GM23338 (cell line): ENCODE results near the gene DNAH10. TPM values are rescaled to one million over a fixed set of nuclear protein-coding genes. Genes with fewer than 3 reads are reported as not detected.

Experiments used
- ATAC-seq: fragments of 200-7000 bp; cut with Tn5 transposase; 3 replicates; pipeline ENCODE4 v1.9.1; 2020
- DNase-seq: peaks from one replicate; pipeline ENCODE4 v3.0.0-alpha.2; 2015; ENCODE audit warnings: low spot score
- H2AFZ ChIP-seq: fragments of 200-600 bp; sonication (generic); 2 replicates; pipeline ENCODE4 v1.8.0; 2016; ENCODE audit warnings: antibody characterized with exemption, mild to moderate bottlenecking, moderate library complexity
- H3F3A ChIP-seq: fragments of 200-600 bp; sonication (generic); replicated peaks from 2 replicates; pipeline ENCODE4 v1.8.0; 2017; ENCODE audit warnings: antibody characterized with exemption, mixed run types, low read depth
- H3K27ac ChIP-seq: fragments of 200-600 bp; sonication (generic); 2 replicates; pipeline ENCODE4 v1.6.1; 2016; ENCODE audit warnings: low read depth
- H3K27me3 ChIP-seq: fragments of 200-600 bp; sonication (generic); 2 replicates; pipeline ENCODE4 v1.8.0; 2016; ENCODE audit warnings: mild to moderate bottlenecking, mixed run types, moderate library complexity; ENCODE audit not compliant: insufficient read depth
- H3K36me3 ChIP-seq: fragments of 200-600 bp; sonication (generic); 2 replicates; pipeline ENCODE4 v1.8.0; 2016; ENCODE audit warnings: mild to moderate bottlenecking; ENCODE audit not compliant: insufficient read depth
- H3K4me1 ChIP-seq: fragments of 200-600 bp; sonication (generic); 2 replicates; pipeline ENCODE4 v1.8.0; 2016; ENCODE audit warnings: mild to moderate bottlenecking, moderate library complexity; ENCODE audit not compliant: insufficient read depth
- H3K4me2 ChIP-seq: fragments of 200-600 bp; sonication (generic); 2 replicates; pipeline ENCODE4 v1.7.1; 2017; ENCODE audit warnings: mixed run types
- H3K4me3 ChIP-seq: fragments of 200-600 bp; sonication (generic); 2 replicates; pipeline ENCODE4 v1.6.1; 2016; ENCODE audit warnings: mixed run types
- H3K79me2 ChIP-seq: fragments of 200-600 bp; sonication (generic); replicated peaks from 2 replicates; pipeline ENCODE4 v1.8.0; 2017; ENCODE audit warnings: mild to moderate bottlenecking; ENCODE audit not compliant: insufficient read depth
- H3K9me2 ChIP-seq: fragments of 200-600 bp; sonication (generic); 2 replicates; pipeline ENCODE4 v1.8.0; 2017; ENCODE audit not compliant: insufficient read depth
- H4K20me1 ChIP-seq: fragments of 200-600 bp; sonication (generic); replicated peaks from 2 replicates; pipeline ENCODE4 v1.8.0; 2017; ENCODE audit warnings: mild to moderate bottlenecking; ENCODE audit not compliant: insufficient read depth
- H3K27ac Mint-ChIP-seq: 2 replicates; pipeline ENCODE4 v1.8.0; 2020; ENCODE audit warnings: inconsistent platforms, mild to moderate bottlenecking, moderate library complexity, mixed read lengths
- H3K27me3 Mint-ChIP-seq: 3 replicates; pipeline ENCODE4 v1.8.0; 2022; ENCODE audit warnings: low read depth, mild to moderate bottlenecking, moderate library complexity, mixed read lengths, inconsistent platforms; ENCODE audit not compliant: insufficient read depth, poor library complexity
- H3K36me3 Mint-ChIP-seq: 3 replicates; pipeline ENCODE4 v1.8.0; 2021; ENCODE audit warnings: low read depth, mild to moderate bottlenecking, inconsistent platforms, moderate library complexity, mixed read lengths
- H3K4me1 Mint-ChIP-seq: 3 replicates; pipeline ENCODE4 v1.8.0; 2020; ENCODE audit warnings: mild to moderate bottlenecking, inconsistent platforms, mixed read lengths
- H3K4me3 Mint-ChIP-seq: 3 replicates; pipeline ENCODE4 v1.8.0; 2021; ENCODE audit warnings: moderate library complexity, mild to moderate bottlenecking, inconsistent platforms, mixed read lengths
- H3K9me3 Mint-ChIP-seq: 3 replicates; pipeline ENCODE4 v1.8.0; 2020; ENCODE audit warnings: moderate library complexity, mild to moderate bottlenecking, inconsistent platforms, mixed read lengths
- CREB1 ChIP-seq: fragments of 250-450 bp; sonication (Bioruptor Pico); IDR thresholded peaks from 2 replicates; pipeline ENCODE4 v1.5.0; 2020; ENCODE audit warnings: low read depth, mild to moderate bottlenecking, moderate library complexity
- CTCF ChIP-seq, 2 experiments: fragments of 200-600 bp in 1 of 2; sonication (generic) in 1 of 2; conservative IDR thresholded peaks; 2 replicates each; pipeline versions ENCODE4 v1.5.1 to v1.6.1; 2016 to 2017; ENCODE audit warnings: antibody characterized with exemption in 2 of 2, low read depth in 2 of 2, mild to moderate bottlenecking in 2 of 2, moderate library complexity in 1 of 2
- ETS1 ChIP-seq: IDR thresholded peaks from 2 replicates; pipeline ENCODE4 v1.6.1; 2016; ENCODE audit warnings: antibody characterized with exemption
- EZH2 ChIP-seq: fragments of 200-600 bp; sonication (generic); IDR thresholded peaks from one replicate; pipeline ENCODE4 v1.8.0; 2017; ENCODE audit warnings: antibody characterized with exemption, mild to moderate bottlenecking, low read depth; ENCODE audit not compliant: unreplicated experiment
- EZH2phosphoT487 ChIP-seq: fragments of 200-600 bp; sonication (generic); IDR thresholded peaks from one replicate; pipeline ENCODE4 v1.8.1; 2018; ENCODE audit warnings: antibody characterized with exemption; ENCODE audit not compliant: unreplicated experiment
- JUNB ChIP-seq: IDR thresholded peaks from one replicate; pipeline ENCODE4 v1.6.1; 2016; ENCODE audit warnings: antibody characterized with exemption; ENCODE audit not compliant: unreplicated experiment
- POLR2AphosphoS5 ChIP-seq: IDR thresholded peaks from 2 replicates; pipeline ENCODE4 v1.6.1; 2016; ENCODE audit warnings: antibody characterized with exemption, low read depth
- REST ChIP-seq: IDR thresholded peaks from one replicate; pipeline ENCODE4 v1.6.1; 2018; ENCODE audit warnings: antibody characterized with exemption; ENCODE audit not compliant: unreplicated experiment
- STAT1 ChIP-seq: IDR thresholded peaks from one replicate; pipeline ENCODE4 v1.6.1; 2016; ENCODE audit warnings: antibody characterized with exemption; ENCODE audit not compliant: unreplicated experiment
- ZNF462 ChIP-seq: fragments of 250-450 bp; sonication (Bioruptor Pico); IDR thresholded peaks from 2 replicates; pipeline ENCODE4 v1.5.0; 2020; ENCODE audit warnings: mild to moderate bottlenecking, moderate library complexity
- polyA plus RNA-seq: library from polyadenylated mRNA; unstranded; fragments of >200 nt; fragmentation: Nextera tagmentation; extraction: Ambion mirVana; gene quantifications from 2 replicates; pipeline ENCODE4 v1.2.1, GENCODE V29; 2016
- total RNA-seq: library from RNA; depleted of rRNA; stranded (reverse); fragments of >200 nt; shearing (Covaris generic); gene quantifications from 2 replicates; pipeline ENCODE4 v1.2.3, GENCODE V29; 2014

Gene DNAH10
- total and polyA plus RNA-seq, 2 experiments from 2014 or later: 0.03 TPM

- Histone ChIP-seq H2AFZ (no peak overlapping the region), H3K27ac (no peak overlapping the region), H3K27me3 (no peaks in the 10 kb centered on the region), H3K4me3 (no peak overlapping the region), H3K4me1 (no peaks in the 10 kb centered on the region), H3F3A (no peaks in the 10 kb centered on the region), H3K9me2 (no peaks in the 10 kb centered on the region), H3K4me2 (no peak overlapping the region), H4K20me1 (peaks cover 21% of the 10 kb centered on the region; the same call in 1 of the 2 replicates), H3K36me3 (peaks cover 58% of the 10 kb centered on the region), H3K79me2 (no peaks in the 10 kb centered on the region)
- H3K4me1 Mint-ChIP-seq: no peaks in the 10 kb centered on the region
- H3K9me3 Mint-ChIP-seq: no peaks in the 10 kb centered on the region
- peaks cover 93% of the 10 kb centered on the region for H3K36me3 Mint-ChIP-seq
- no peak overlapping the region for H3K4me3 Mint-ChIP-seq
- ATAC-seq (no peak), DNase-seq (no peak)
- H3K27ac Mint-ChIP-seq: no peak overlapping the region
- H3K27me3 Mint-ChIP-seq: peaks cover 2% of the 10 kb centered on the region
- TF ChIP-seq POLR2AphosphoS5 (no peak), REST (no peak), CREB1 (CRISPR knock-in tag) (no peak)
Measured at GRCh38 chr12:123732251-123732650, 29.9 kb upstream of the DNAH10 start.

- peaks cover 4% of the 10 kb centered on the region for H3K27me3 Mint-ChIP-seq
- no peak overlapping the region for H2AFZ ChIP-seq
- H3K79me2 ChIP-seq: no peaks in the 10 kb centered on the region
- H3K36me3 Mint-ChIP-seq: peaks cover 92% of the 10 kb centered on the region
- peaks cover 21% of the 10 kb centered on the region; the same call in 1 of the 2 replicates for H4K20me1 ChIP-seq
- H3K4me3 Mint-ChIP-seq: no peak overlapping the region
- H3K9me2 ChIP-seq: no peaks in the 10 kb centered on the region
- H3F3A ChIP-seq: no peaks in the 10 kb centered on the region
- no peak overlapping the region for H3K4me2 ChIP-seq
- ATAC-seq (no peak), DNase-seq (no peak)
- no peak overlapping the region for H3K27ac Mint-ChIP-seq
- H3K4me3 ChIP-seq: no peak overlapping the region
- H3K9me3 Mint-ChIP-seq: no peaks in the 10 kb centered on the region
- no peak overlapping the region for H3K27ac ChIP-seq
- H3K27me3 ChIP-seq: no peaks in the 10 kb centered on the region
- peaks cover 57% of the 10 kb centered on the region for H3K36me3 ChIP-seq
- no peaks in the 10 kb centered on the region for H3K4me1 Mint-ChIP-seq
- H3K4me1 ChIP-seq: no peaks in the 10 kb centered on the region
- TF ChIP-seq EZH2 (no peak), ZNF462 (CRISPR knock-in tag) (no peak), POLR2AphosphoS5 (no peak), CTCF (conservative IDR thresholded peaks at IDR 0.05; ENCODE audit: low read depth in 2 of 2) (no peak), EZH2phosphoT487 (no peak), ETS1 (no peak), JUNB (no peak), STAT1 (no peak), CREB1 (CRISPR knock-in tag) (no peak)
Measured at GRCh38 chr12:123733229-123733628, 28.9 kb upstream of the DNAH10 start.
